Raji (cell line): ENCODE data around the gene CCBE1.

Source experiments
- POLR2A ChIP-seq: IDR thresholded peaks from 2 replicates; pipeline ENCODE4 v1.6.1; 2011; ENCODE audit warnings: low read depth, low read length, control low read depth; ENCODE audit not compliant: insufficient read depth

CCBE1 gene

GRCh38 chr18:59395226-59396175 is 301.7 kb downstream of the CCBE1 start:
- no peak for TF ChIP-seq POLR2A

- no peak for TF ChIP-seq POLR2A
Observed at GRCh38 chr18:59393381-59393780, 303.8 kb downstream of the CCBE1 start.

DNA sequence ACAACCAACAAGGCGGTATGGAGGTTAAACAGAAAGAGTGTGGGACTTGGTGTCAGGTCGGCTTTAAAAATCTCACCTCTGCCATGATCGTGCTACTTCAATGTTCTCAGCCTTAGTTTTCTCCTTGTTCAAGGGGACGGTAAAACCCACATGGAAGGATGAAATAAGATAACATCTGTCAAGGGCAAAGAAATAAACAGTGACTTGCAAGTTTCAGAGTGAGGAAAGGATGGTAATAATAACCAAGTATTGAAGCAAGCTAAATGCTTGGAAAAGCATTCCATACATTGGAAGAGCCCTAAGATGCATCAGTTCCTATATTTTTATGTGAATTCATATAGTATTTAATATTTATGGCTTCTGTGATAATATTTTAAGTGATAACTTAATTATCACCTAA is 308.4 kb downstream of the CCBE1 start:
- TF ChIP-seq POLR2A: no peak

GRCh38 chr18:59387687-59388565 is 309.3 kb downstream of the CCBE1 start:
- TF ChIP-seq POLR2A: no peak

DNA sequence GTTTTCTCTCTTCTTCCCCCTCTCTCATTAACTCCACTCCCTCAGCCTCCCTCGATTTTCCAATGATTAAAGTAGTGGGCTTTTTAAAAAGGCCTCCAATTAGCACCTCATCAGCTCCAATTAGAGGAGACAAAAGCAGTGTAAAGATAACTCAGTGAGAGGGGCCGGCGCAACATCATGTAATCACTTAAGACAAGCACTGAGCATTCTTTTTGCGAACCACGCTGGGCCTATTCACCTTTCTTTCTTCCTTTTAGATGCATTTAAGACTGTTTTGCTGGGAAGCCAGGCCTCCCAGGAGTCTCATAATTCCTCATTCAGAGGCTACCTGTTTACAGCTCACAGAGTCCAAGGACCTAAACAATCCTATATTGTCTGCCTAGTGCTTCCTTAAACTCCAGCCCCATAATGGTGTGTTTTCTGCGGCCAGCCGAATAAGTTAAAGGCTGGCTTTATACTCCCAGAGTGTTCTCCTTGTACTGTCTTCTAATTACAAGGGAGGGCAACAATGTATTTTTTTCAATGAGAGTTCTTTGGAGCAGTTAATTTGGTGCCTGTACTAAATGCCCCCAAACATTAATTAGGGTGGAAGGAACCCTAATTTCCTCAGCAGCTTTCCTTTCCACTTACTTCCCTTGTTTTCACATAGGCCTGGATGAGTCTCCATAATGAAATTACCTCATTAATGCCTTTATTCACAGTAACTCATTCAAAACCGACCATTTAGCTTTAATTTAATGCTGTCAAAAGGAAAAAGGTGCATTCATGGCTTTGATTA is 310.1 kb downstream of the CCBE1 start:
- TF ChIP-seq POLR2A: no peak

DNA sequence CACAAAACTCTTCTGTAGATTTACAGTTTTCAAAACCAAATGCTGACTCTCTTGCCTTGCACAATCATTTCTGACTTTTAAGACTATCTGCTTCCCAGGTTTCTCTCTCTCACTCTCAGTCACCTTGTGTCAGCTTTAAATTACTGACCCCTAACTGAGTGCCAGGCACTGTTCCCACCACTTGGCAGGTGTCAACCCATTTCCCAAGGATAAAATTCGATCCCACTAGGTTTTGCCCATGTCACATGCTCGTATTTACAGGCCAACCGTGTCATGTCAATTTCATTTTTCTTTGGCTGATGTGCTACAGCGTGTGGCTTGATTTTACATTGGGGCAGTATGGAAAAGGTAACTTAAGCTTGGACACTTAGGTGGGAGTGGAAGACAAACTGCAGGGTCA is 312.0 kb downstream of the CCBE1 start:
- TF ChIP-seq POLR2A: no peak

GRCh38 chr18:59383851-59384250 is 313.4 kb downstream of the CCBE1 start:
- no peak for TF ChIP-seq POLR2A

DNA sequence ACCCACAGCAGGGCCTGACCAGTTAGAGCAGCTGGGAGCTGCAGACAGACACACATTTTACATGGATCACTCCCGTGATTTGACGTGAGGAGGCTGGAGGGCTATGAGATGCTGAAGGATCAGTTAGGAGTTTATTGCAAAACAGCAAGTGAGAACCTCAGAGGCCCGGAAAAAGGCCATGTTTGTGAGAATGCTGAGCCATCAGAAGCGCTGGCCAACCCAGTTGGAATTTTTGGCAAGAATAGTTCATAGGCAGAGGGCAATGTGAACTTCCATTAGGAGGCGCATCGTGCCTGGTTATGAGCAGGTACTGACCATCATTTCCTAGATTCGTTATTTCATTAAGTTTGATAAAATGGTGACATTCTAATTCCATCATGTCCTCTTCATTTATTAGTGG is 314.8 kb downstream of the CCBE1 start:
- TF ChIP-seq POLR2A: no peak

DNA sequence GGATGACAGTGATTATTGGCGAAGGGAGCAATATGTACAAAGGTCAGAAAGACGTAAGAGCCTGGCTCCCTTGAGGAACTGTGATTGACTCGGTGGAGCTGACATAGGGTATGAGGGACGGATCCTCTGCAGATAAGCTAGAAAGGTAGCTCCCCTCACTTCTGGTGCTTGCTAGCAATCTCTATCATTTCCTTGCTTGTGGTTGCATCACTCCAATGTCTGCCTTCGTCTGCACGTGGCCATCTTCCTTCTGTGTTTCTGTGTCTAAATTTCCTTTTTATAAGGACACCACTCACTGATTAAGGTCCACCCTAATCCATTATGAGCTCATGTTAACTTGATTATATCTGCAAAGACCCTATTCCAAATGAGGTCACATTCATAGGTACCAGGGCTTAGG is 315.3 kb downstream of the CCBE1 start:
- no peak for TF ChIP-seq POLR2A
